HG03521 (cell line): ENCODE results near the gene BZW1.

Experiments used
- ATAC-seq: cut with Tn5 transposase; IDR thresholded peaks from one replicate; pipeline ENCODE4 v1.9.1; 2021; ENCODE audit warnings: mild to moderate bottlenecking, moderate library complexity; ENCODE audit not compliant: unreplicated experiment

Gene BZW1

DNA sequence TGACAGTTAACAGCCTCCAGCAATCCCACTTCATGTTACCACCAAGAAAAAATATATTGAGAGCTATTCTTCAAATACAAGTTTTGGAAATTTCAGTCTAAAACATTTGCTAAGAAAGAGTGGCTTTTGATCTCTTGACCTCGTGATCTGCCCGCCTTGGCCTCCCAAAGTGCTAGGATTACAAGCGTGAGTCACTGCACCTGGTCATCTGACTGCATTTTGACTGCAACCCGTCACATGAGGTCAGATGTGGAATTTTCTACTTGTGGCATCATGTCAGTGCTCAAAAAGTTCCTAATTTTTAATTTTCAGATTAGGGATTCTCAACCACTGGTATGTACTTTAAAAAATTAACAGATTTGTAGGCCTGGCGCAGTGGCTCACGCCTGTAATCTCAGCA is 61.9 kb downstream of the BZW1 start:
- ATAC-seq: no peak
